Lower leg skin (tissue), 4 donors: Measurements from ENCODE around the gene CNIH3. TPM values are rescaled to one million over a fixed set of nuclear protein-coding genes. Genes with fewer than 3 reads are reported as not detected.

Source experiments
- DNase-seq, 2 donors: peaks; one replicate each; pipeline ENCODE4 v3.0.0-alpha.2; 2019; ENCODE audit warnings: low spot score in 2 of 2
- H3K4me3 ChIP-seq: fragments of 200-600 bp; sonication (generic); 2 replicates; pipeline ENCODE4 v1.5.1; 2017; ENCODE audit warnings: mild to moderate bottlenecking, low read depth; ENCODE audit not compliant: poor library complexity, severe bottlenecking
- POLR2A ChIP-seq, 2 donors: fragments of 450-650 bp; IDR thresholded peaks; one replicate each; pipeline ENCODE4 v1.6.1; 2016 to 2017; ENCODE audit warnings: antibody characterized with exemption in 2 of 2, mild to moderate bottlenecking in 1 of 2, moderate library complexity in 1 of 2
- WGBS, 2 donors: methylation state at CpG; one replicate each; pipeline ENCODE4 v1.1.5; 2018; 5-methylcytosine and 5-hydroxymethylcytosine counted together
- intact Hi-C: fragments of 100-400 bp; cut with DNase I; formaldehyde crosslinking; loops from one replicate; pipeline ENCODE4 v1.15.0; 2023; ENCODE audit warnings: low total_unique reads
- total RNA-seq, 4 donors: library from RNA; depleted of rRNA; stranded (reverse); fragments of >200 nt; gene quantifications; one replicate each; pipeline ENCODE4 v1.1.0, GENCODE V29; 2016
- TF ChIP-seq, protein P1 (sequence below), 3 donors: fragments of 450-650 bp; IDR thresholded peaks; one replicate each; pipeline ENCODE4 v1.5.1; 2016; ENCODE audit warnings: antibody characterized with exemption in 3 of 3, mild to moderate bottlenecking in 3 of 3, moderate library complexity in 2 of 3

CNIH3 gene
- total RNA-seq, 4 donors from 2014 or later = 1.4 to 5.1 (median 2.3) TPM

- no peak overlapping the region for H3K4me3 ChIP-seq
- intact Hi-C loops = loop anchor here (10.0 kb wide), 1 partner anchor 106 kb away; no protein-coding TSS in a partner anchor
- TF ChIP-seq, protein P1, sequence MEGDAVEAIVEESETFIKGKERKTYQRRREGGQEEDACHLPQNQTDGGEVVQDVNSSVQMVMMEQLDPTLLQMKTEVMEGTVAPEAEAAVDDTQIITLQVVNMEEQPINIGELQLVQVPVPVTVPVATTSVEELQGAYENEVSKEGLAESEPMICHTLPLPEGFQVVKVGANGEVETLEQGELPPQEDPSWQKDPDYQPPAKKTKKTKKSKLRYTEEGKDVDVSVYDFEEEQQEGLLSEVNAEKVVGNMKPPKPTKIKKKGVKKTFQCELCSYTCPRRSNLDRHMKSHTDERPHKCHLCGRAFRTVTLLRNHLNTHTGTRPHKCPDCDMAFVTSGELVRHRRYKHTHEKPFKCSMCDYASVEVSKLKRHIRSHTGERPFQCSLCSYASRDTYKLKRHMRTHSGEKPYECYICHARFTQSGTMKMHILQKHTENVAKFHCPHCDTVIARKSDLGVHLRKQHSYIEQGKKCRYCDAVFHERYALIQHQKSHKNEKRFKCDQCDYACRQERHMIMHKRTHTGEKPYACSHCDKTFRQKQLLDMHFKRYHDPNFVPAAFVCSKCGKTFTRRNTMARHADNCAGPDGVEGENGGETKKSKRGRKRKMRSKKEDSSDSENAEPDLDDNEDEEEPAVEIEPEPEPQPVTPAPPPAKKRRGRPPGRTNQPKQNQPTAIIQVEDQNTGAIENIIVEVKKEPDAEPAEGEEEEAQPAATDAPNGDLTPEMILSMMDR (IDR thresholded peaks at IDR 0.05) = no peak
- no peak for TF ChIP-seq POLR2A (IDR thresholded peaks at IDR 0.05)
- DNase-seq = no peak
- WGBS, 2 donors = 70 to 78% methylated on average over 9 of the region's 9 CpGs
Observed at GRCh38 chr1:224718470-224719053, 102.4 kb downstream of the CNIH3 start.

- H3K4me3 ChIP-seq = no peak overlapping the region
- WGBS, 2 donors = 43 to 51% methylated on average over 4 of the region's 4 CpGs
- TF ChIP-seq, protein P1 (IDR thresholded peaks at IDR 0.05) = no peak
- no peak for TF ChIP-seq POLR2A (IDR thresholded peaks at IDR 0.05)
- DNase-seq = no peak
- intact Hi-C loops = loop anchor here (10.0 kb wide), 1 partner anchor 105 kb away; no protein-coding TSS in a partner anchor
Observed at GRCh38 chr1:224719716-224720115, 103.6 kb downstream of the CNIH3 start.

DNA sequence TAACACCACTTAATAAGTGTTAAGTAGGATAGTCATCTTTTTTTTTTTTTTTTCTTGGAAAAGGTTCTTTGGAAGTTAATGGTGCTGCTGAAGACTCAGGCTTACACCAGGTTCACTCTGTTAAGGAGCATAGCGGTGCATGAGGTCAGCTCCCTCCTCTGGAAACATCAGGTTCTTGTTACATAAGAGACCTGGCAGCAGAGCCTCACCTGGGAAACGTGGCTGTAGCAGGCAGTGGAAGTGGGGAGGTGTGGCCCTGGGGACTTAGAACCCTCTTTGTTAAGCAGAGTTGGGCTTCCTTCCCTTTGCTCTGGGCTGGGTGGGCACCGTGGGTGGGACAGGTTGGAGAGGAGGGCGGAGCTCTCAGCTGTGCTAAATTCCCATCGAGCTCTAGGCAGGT is 104.1 kb downstream of the CNIH3 start:
- H3K4me3 ChIP-seq = no peak overlapping the region
- 49 to 62% methylated on average over 5 of the region's 5 CpGs for WGBS, 2 donors
- DNase-seq = no peak
- TF ChIP-seq, protein P1 (IDR thresholded peaks at IDR 0.05) = no peak
- no peak for TF ChIP-seq POLR2A (IDR thresholded peaks at IDR 0.05)
- intact Hi-C loops = no loop called here

GRCh38 chr1:224721000-224721399 is 104.9 kb downstream of the CNIH3 start:
- TF ChIP-seq, protein P1 (IDR thresholded peaks at IDR 0.05) = no peak
- no peak for TF ChIP-seq POLR2A (IDR thresholded peaks at IDR 0.05)
- WGBS, 2 donors = 96 to 97% methylated on average over 7 of the region's 7 CpGs
- no peak for DNase-seq
- intact Hi-C loops = no loop called here
- H3K4me3 ChIP-seq = no peak overlapping the region

- DNase-seq = no peak
- intact Hi-C loops = no loop called here
- TF ChIP-seq, protein P1 (IDR thresholded peaks at IDR 0.05) = no peak
- TF ChIP-seq POLR2A (IDR thresholded peaks at IDR 0.05) = no peak
- H3K4me3 ChIP-seq = no peak overlapping the region
- WGBS, 2 donors = 36 to 63% methylated on average over 5 to 8 of the region's 8 CpGs
Observed at GRCh38 chr1:224722838-224723237, 106.7 kb downstream of the CNIH3 start.

DNA sequence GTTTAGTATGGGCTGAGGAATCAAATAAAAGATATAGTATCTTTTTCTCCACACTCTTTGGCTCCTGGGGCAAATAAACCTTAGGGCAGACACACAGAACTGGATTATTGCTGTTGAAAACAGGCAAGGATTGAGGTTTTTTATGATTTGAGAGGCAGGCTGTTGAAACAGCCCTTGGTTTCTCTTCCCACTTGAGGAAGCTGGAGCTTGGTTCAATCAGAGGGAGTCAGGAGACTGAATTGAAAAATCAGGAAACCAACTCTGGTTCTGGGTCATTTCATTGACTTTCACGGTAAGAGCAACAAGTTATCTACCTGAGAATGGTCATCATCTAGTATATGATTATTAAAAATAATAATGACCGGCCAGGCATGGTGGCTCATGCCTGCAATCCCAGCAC is 108.4 kb downstream of the CNIH3 start:
- intact Hi-C loops = no loop called here
- WGBS, 2 donors = 98% methylated on average over 2 of the region's 2 CpGs
- DNase-seq = no peak
- H3K4me3 ChIP-seq = no peak overlapping the region
- TF ChIP-seq POLR2A (IDR thresholded peaks at IDR 0.05) = no peak
- TF ChIP-seq, protein P1 (IDR thresholded peaks at IDR 0.05) = no peak
